ENCODE results near the gene SH3RF3. TPM values are rescaled to one million over a fixed set of nuclear protein-coding genes. Genes with fewer than 3 reads are reported as not detected.

Gene SH3RF3
- total RNA-seq, 1 donor from 2014 or later, result 0.47 TPM

DNA sequence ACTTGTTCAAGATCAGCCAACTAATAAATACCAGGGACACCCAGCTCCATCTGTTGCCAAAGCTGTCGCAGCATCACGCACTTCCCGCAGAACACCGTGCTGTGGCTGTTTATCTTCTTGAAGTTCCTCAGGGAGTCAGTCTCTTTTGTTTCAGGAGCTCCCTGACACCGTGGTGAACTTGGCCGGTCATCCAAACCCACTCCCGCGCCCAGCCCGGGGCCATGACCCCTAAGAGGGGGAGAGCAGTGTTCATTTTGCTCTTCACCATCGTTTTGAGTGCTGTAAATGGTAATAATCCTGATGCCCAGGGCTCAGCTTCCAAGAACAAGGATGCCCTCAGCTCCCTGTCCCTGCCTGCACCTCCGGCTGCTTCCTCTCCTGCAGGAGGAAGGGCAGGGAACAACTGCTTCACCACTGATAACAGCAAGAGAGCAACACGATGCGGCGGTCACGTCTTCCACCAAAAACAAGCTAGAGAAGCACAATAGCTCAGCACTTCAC lies 353.4 kb downstream of the SH3RF3 start:
- Mint-ChIP-seq H3K27me3 (peaks cover 5% of the 10 kb centered on the region), H3K36me3 (ENCODE audit: low read depth) (no peaks in the 10 kb centered on the region), H3K9me3 (no peaks in the 10 kb centered on the region), H3K4me3 (no peak overlapping the region), H3K27ac (no peak overlapping the region), H3K4me1 (no peaks in the 10 kb centered on the region)
- intact Hi-C loops (cut with micrococcal nuclease), result no loop called here
- DNase-seq, result no peak

DNA sequence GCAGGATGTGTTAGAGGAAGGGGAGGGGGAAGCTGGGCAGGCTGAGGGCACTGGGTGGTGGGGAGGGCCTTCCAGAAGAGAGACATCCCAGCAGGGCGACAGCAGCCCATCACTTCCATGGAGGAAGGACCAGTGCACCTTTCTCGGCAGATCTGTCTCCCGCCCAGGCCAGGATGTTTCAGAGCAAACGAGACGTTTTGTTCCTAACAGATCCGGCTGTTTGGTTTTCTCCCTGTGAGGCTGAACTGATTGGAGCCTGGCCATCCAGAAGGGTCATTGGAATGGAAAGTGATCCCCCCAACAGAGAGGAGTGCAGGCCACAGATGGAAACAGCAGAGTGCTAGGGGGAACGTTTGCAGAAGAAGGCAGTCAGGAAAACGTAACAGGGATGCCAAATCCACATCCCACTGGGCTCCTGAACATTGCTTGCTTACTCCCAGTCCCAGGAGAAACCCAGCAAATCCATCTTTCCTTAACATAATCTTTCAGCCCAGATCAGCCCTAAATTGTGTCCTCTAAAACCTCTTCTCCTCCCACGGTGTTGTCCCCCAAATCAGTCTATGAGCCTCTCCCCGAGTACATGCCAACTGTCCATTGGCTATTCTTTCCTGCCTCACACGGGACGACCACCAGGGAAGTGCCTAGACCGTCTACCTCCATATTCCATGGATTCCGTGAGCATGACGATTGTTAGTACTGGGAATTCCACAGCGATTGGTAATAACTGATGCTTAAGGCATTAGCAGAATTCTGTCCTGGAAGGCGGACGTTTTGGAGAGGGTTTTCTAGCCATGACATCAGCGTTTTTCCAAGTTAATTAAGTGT lies 357.9 kb downstream of the SH3RF3 start:
- Mint-ChIP-seq H3K27me3 (peaks cover 2% of the 10 kb centered on the region), H3K9me3 (no peaks in the 10 kb centered on the region), H3K27ac (no peak overlapping the region), H3K4me1 (no peaks in the 10 kb centered on the region), H3K4me3 (no peak overlapping the region), H3K36me3 (ENCODE audit: low read depth) (no peaks in the 10 kb centered on the region)
- no peak for DNase-seq
- intact Hi-C loops (cut with micrococcal nuclease), result no loop called here

DNA sequence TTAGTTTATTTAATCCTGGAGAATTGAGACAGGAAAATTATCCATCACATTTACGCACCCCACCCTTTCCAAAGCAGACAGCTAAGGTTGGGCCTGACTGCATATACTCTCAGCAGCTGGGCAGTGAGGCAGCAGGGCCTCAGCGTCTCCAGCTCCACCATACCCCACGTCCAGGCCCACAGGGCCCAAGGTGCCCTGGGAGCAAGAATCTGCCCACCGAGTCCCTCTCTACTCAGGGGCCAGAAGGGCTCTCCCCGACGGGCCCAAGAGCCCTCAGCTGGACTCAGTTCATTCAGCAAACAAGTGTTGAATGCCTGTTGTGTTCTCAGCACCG lies 358.5 kb downstream of the SH3RF3 start:
- intact Hi-C loops (cut with micrococcal nuclease), result no loop called here
- no peaks in the 10 kb centered on the region for H3K9me3 Mint-ChIP-seq
- no peak overlapping the region for H3K27ac Mint-ChIP-seq
- no peaks in the 10 kb centered on the region for H3K4me1 Mint-ChIP-seq
- no peaks in the 10 kb centered on the region for H3K36me3 Mint-ChIP-seq (ENCODE audit: low read depth)
- H3K4me3 Mint-ChIP-seq, result no peak overlapping the region
- H3K27me3 Mint-ChIP-seq, result peaks cover 2% of the 10 kb centered on the region
- no peak for DNase-seq

DNA sequence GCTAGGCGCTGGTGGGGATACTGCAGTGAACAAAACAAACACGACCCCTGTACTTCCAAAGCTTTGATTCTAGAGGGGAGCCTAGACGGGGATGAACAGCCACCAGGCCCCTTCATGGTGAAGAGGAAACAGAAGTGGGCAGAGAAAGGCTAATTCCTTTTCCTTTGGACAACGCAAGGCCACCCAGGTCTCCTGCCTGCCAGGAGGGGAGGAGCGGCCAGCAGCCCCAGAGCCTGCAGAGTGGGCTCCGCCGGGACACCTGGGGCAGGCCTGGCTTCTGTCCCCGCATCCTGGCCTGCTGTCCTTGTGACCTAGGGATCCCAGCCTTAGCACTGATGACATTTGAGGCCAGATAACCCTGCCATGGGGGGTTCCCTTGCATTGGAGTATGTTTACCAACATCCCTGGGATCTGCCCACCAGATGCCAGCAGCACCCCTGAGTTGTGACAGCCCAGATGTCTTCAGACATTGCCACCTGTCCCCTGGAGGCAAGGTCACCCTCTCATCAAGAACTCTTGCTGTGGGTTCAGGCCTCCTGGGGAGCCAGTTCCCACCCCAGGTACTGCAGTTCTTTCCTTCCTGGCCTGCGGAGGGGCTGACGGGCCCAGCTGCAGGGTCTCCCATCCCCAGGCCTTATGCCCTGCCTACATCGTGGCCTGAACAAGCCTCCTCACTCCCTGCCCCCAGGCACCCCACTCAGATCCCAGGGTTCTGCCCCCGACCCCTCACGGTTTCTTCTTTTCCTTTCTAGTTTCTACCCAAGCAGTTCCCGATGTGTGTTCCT lies 359.1 kb downstream of the SH3RF3 start:
- no peaks in the 10 kb centered on the region for H3K36me3 Mint-ChIP-seq (ENCODE audit: low read depth)
- no peak overlapping the region for H3K4me3 Mint-ChIP-seq
- H3K9me3 Mint-ChIP-seq, result no peaks in the 10 kb centered on the region
- DNase-seq, result no peak
- no peaks in the 10 kb centered on the region for H3K4me1 Mint-ChIP-seq
- no peak overlapping the region for H3K27ac Mint-ChIP-seq
- intact Hi-C loops (cut with micrococcal nuclease), result no loop called here
- H3K27me3 Mint-ChIP-seq, result peaks cover 2% of the 10 kb centered on the region

DNA sequence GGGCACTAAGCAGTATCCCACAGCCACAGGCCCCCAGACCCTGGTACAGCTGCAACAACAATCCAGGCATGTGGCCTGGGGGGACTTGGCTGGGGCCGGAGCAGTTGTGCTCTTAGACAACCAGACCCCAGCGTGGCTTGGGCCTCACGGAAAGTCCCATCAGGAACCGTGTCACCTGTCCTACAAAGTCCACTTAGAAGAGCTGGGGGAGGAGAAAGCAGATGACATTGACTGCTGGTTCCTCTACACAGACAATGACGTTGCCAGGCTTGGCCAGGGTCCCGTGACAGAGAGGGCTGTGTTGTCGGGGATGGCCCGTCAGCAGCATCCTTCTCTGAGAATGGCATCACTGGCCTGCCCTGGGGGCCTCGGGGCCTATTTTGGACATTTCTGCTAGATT lies 360.3 kb downstream of the SH3RF3 start:
- no peaks in the 10 kb centered on the region for H3K4me1 Mint-ChIP-seq
- no peak overlapping the region for H3K4me3 Mint-ChIP-seq
- intact Hi-C loops (cut with micrococcal nuclease), result no loop called here
- no peaks in the 10 kb centered on the region for H3K27me3 Mint-ChIP-seq
- no peaks in the 10 kb centered on the region for H3K36me3 Mint-ChIP-seq (ENCODE audit: low read depth)
- DNase-seq, result no peak
- no peaks in the 10 kb centered on the region for H3K9me3 Mint-ChIP-seq
- no peak overlapping the region for H3K27ac Mint-ChIP-seq

DNA sequence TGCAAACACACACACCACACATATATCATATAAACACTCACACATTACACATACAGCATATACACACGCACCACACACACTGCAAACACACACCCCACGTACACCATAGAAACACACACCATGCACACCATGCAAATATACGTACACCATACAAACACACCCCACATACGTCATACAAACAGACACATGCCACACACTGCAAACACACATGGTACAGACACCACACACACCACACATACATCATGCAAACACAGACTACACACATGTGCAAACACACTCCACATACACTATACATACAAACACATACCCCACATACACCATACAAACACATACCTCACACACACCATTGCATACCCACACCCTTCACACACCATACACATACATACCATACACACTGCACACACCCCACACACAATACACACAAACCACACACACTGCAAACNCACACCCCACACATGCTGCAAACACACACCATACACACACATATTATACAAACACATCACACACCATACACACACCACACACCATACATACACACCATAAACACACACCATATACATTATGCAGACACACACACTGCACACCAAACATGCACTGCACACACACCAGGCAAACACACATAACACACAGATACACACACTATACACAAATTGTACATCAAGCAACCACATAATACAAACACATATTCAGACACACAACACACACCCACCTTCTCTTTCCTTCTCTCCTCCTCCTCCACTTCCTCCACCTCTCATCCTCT lies 364.4 kb downstream of the SH3RF3 start:
- intact Hi-C loops (cut with micrococcal nuclease), result no loop called here
- Mint-ChIP-seq H3K9me3 (no peaks in the 10 kb centered on the region), H3K36me3 (ENCODE audit: low read depth) (no peaks in the 10 kb centered on the region), H3K4me3 (no peak overlapping the region), H3K27me3 (no peaks in the 10 kb centered on the region), H3K4me1 (no peaks in the 10 kb centered on the region), H3K27ac (no peak overlapping the region)
- no peak for DNase-seq

DNA sequence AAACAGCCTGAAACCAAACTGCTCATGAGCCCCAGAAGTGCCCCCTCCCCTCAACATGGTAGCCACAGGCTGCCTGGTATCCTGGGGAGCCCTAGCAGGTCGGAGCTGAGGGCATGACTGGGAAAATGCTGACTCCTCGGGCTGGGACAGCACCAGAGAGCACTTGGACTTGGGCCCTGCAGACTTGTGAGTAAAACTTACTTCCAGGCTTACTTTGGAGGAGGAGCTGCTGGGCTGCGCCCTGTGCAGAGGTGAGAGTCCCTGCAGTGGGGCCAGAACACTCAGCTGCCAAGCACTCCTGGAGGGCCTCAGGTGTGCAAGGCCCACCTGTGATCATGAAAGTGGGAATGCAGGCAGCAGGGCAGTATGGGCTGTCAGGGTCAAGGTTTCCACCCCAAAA lies 365.3 kb downstream of the SH3RF3 start:
- no peaks in the 10 kb centered on the region for H3K36me3 Mint-ChIP-seq (ENCODE audit: low read depth)
- H3K9me3 Mint-ChIP-seq, result no peaks in the 10 kb centered on the region
- no peak overlapping the region for H3K27ac Mint-ChIP-seq
- no peaks in the 10 kb centered on the region for H3K4me1 Mint-ChIP-seq
- no peaks in the 10 kb centered on the region for H3K27me3 Mint-ChIP-seq
- intact Hi-C loops (cut with micrococcal nuclease), result no loop called here
- no peak overlapping the region for H3K4me3 Mint-ChIP-seq
- DNase-seq, result no peak

DNA sequence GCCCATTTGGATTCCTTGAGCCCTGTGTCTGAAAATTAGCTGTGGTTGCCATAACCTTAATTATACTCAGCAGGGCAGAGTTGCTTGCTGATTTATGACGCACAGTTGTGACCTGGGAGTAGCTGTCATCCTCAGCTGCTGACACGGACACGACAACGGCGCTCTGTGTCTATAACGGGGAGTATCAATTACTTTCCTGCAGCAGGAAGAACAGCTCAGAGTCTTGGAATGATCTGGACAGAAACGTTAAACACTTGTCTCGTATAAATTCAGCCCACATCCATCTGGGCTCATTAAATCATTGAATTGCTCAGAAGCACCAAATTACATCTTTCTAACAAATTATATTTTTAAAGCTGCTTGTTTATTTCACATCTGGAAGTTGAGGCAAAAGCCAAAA lies 368.5 kb downstream of the SH3RF3 start:
- Mint-ChIP-seq H3K36me3 (ENCODE audit: low read depth) (no peaks in the 10 kb centered on the region), H3K9me3 (no peaks in the 10 kb centered on the region), H3K27ac (no peak overlapping the region), H3K27me3 (no peaks in the 10 kb centered on the region), H3K4me3 (no peak overlapping the region), H3K4me1 (no peaks in the 10 kb centered on the region)
- intact Hi-C loops (cut with micrococcal nuclease), result no loop called here
- no peak for DNase-seq

DNA sequence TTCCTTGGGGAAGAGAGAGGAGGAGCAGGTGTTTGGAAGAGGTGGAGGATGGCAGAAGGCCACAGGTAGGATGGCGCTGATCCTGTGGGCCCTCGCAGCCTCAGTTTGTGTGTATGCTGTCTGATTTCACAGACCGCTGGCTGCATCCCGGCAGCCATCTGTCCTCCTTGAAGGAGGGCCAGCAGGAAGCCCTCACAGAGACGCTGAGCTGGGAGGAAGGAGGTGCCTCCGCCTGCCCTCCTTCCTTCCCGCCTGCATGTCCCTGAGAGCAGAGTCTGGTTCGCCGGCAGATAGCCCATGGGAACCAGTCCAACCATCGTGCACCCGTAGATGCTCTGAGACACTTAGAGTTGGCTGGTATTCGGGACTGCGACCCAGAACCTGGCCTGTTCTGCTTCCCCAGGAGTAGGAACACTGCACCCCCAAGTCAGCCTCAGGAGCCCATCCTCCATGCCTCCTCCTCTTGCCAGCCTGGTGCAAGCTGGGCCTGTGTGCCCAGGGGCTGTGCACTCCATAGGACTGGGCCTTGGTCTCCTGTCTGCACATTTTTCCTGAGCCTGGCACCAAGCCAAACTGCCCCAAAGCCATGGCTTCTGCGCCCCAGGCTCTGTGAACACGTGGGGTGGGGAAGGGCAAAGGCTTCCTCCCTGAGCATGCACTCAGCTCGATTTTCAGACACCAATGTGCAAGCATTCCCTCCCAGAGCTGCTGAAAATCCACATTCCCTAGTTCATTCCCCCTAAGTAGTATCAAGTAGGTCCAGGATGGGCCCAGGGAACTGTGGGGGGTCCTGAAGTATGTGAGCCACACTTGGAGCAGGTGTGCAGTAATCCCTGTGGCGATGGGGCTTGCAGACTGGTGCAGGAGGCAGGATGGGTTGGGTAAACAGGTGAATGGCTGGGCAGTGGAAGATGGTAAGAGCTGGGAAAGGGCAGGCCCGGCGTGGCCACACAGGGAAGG lies 369.2 kb downstream of the SH3RF3 start:
- no peaks in the 10 kb centered on the region for H3K4me1 Mint-ChIP-seq
- no peaks in the 10 kb centered on the region for H3K9me3 Mint-ChIP-seq
- no peak overlapping the region for H3K27ac Mint-ChIP-seq
- no peaks in the 10 kb centered on the region for H3K27me3 Mint-ChIP-seq
- no peak for DNase-seq
- H3K36me3 Mint-ChIP-seq (ENCODE audit: low read depth), result no peaks in the 10 kb centered on the region
- H3K4me3 Mint-ChIP-seq, result no peak overlapping the region
- intact Hi-C loops (cut with micrococcal nuclease), result no loop called here

DNA sequence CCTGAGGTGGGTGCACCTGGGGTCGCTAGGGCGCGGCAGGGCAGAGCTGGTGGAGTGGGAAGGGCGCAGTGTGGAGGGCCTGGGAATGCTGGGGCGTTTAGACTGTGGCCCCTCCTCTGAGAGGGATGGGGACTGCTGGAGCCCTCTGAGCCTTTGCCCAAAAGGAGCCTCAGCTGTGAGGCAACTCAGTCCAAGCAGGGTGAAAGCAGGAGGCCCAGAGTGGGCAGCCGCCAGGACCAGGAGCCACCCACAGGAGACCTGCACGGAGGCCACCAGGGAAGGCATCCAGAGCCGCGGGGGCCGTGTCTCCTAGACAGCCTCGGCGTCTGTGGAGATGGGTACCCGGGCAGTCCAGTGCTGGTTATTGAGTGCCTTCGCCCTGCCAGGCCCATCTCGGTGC lies 369.9 kb downstream of the SH3RF3 start:
- no peak for DNase-seq
- no peaks in the 10 kb centered on the region for H3K4me1 Mint-ChIP-seq
- H3K27ac Mint-ChIP-seq, result no peak overlapping the region
- no peaks in the 10 kb centered on the region for H3K27me3 Mint-ChIP-seq
- no peak overlapping the region for H3K4me3 Mint-ChIP-seq
- no peaks in the 10 kb centered on the region for H3K36me3 Mint-ChIP-seq (ENCODE audit: low read depth)
- intact Hi-C loops (cut with micrococcal nuclease), result no loop called here
- H3K9me3 Mint-ChIP-seq, result no peaks in the 10 kb centered on the region

DNA sequence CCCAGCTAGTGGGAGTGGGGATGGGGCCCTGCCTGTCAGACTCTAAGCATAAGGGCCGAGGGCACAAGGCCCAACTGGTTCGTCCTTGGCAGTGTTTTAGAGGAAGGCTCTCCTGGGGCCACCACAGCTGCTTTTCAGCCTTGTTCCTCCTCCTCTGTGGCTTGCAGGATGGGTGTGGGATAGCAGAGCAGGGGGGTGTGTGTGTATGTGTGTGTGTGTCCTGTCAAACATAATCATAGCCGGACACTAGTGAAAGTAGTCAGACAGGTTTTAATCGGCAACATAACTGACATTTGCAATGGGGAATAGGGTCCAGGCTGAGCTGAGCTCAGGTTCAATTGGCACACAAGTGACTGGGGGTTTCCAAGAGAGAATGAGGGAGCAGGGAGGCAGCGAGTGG lies 370.6 kb downstream of the SH3RF3 start:
- H3K27ac Mint-ChIP-seq, result no peak overlapping the region

DNA sequence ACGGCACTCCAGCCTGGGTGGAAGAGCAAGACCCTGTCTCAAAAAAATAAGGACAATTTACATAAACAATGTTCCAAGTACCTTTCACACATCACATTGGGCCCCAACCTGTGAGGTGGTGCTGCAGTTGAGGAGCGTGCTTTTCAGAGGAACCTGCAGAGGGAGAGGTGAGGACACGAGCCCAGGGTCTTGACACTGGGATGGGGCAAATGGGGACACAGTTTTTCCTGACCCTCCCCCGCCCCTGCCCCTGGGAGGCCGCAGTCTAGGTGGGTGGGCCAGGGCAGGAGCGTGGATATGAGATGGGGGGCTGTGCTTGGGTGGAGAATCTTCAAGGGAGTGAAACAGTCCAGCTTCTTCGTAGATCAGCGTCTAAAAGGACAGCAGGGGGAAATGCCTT lies 371.9 kb downstream of the SH3RF3 start:
- Mint-ChIP-seq H3K36me3 (ENCODE audit: low read depth) (no peaks in the 10 kb centered on the region), H3K9me3 (no peaks in the 10 kb centered on the region), H3K4me3 (no peak overlapping the region), H3K27me3 (peaks cover 2% of the 10 kb centered on the region), H3K4me1 (no peaks in the 10 kb centered on the region), H3K27ac (no peak overlapping the region)
- intact Hi-C loops (cut with micrococcal nuclease), result no loop called here
- no peak for DNase-seq

More for the DNA sequence above, 370.6 kb downstream of the SH3RF3 start:
- Mint-ChIP-seq H3K27me3 (peaks cover 2% of the 10 kb centered on the region), H3K4me3 (no peak overlapping the region), H3K36me3 (ENCODE audit: low read depth) (no peaks in the 10 kb centered on the region), H3K4me1 (no peaks in the 10 kb centered on the region), H3K9me3 (no peaks in the 10 kb centered on the region)
- no peak for DNase-seq
- intact Hi-C loops (cut with micrococcal nuclease), result no loop called here

DNA sequence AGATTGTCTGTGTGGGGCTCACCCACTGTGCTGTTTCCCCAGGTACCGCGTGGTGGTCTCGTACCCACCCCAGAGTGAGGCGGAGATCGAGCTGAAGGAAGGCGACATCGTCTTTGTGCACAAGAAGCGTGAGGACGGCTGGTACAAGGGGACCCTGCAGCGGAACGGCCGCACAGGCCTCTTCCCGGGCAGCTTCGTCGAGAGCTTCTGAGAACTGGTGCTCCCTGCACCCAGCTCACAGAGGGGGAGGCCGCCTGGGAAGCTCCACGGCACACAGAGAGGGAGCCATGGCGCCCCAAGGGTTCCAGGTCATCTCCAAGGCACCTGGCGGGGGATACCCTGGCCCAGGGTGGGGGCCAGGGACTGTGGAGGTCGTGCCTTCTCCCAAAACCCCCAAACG lies 372.5 kb downstream of the SH3RF3 start:
- H3K27me3 Mint-ChIP-seq, result peaks cover 2% of the 10 kb centered on the region
- H3K9me3 Mint-ChIP-seq, result no peaks in the 10 kb centered on the region
- H3K27ac Mint-ChIP-seq, result no peak overlapping the region
- DNase-seq, result no peak
- intact Hi-C loops (cut with micrococcal nuclease), result no loop called here
- H3K4me3 Mint-ChIP-seq, result no peak overlapping the region
- no peaks in the 10 kb centered on the region for H3K4me1 Mint-ChIP-seq
- H3K36me3 Mint-ChIP-seq (ENCODE audit: low read depth), result no peaks in the 10 kb centered on the region

All from activated CD4-positive, alpha-beta T cell treated with anti-CD3 and anti-CD28 coated beads, Interleukin-2, amount 10 ng/mL, durations not matched to agents 24 days and 14 days (primary cell).